Left hindlimb (tissue), 1 donor: ENCODE measurements around the gene CFAP77.
"Not testable (repeated sequence)": the region's sequence is repeated elsewhere in the genome, so short reads cannot be mapped to it uniquely, and the experiment has no call there.

Source experiments
- DNase-seq: peaks from one replicate; pipeline ENCODE4 v3.0.0-alpha.2; 2018

CFAP77 gene

DNA sequence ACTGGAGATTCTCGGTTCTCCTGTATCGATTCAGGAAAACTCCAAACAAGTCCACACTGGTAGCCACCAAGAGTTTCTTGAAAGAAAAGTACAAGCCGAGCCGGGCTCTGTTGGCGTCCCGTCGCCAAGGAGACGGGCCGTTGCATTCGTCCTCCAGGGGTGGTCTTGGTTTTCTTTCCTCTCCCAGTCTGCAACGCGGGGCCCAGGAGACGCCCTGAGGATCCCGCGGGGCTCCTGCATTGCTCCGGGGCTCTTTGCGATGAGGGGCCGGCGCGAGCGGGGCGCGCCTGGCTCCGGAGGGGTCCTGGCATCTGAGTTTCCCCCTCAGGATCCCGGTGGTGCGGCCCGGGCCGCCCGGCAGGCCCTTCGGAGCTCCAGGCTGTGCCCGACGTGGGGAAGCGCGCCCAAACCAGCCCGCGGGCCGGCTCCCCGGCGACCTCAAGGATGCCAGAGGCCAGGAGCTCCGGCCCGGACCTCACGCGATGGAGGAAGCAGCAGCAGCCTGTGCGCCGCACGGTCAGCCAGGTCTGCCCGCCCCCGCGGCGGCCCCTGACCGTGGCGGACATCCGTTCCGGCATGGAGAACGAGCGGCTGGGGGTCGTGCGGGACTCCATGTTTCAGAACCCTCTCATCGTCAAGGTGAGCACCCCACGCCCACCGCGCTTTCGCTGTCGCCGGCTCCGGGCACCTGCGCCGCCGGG lies at the start of gene CFAP77:
Gene CFAP77 (plus strand): TSS at position 384 of the 701 bp plus-strand sequence. CDS start 61 bp downstream, at position 445.
- peak; percentile 47 for DNase-seq

GRCh38 chr9:132364068-132364467 lies 45.9 kb upstream of the CFAP77 start:
- no peak for DNase-seq

DNA sequence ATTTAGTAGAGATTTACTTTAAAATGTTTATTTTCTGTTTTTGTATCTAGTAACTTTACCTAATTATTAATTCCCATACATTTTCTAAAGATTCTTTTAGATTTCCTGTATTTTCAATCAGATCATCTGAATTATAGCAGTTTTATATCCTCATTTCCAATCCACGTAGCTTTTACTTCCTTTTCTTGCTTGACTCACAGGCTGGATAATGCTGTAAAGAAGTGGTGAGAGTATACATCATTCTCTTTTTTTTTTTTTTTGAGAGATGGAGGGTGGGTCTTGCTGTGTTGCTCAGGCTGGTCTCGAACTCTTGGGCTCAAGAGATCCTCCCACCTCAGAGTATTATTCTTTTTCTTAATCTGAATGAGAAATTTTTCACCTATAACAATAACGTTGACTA lies 44.0 kb upstream of the CFAP77 start:
- DNase-seq, result no peak

DNA sequence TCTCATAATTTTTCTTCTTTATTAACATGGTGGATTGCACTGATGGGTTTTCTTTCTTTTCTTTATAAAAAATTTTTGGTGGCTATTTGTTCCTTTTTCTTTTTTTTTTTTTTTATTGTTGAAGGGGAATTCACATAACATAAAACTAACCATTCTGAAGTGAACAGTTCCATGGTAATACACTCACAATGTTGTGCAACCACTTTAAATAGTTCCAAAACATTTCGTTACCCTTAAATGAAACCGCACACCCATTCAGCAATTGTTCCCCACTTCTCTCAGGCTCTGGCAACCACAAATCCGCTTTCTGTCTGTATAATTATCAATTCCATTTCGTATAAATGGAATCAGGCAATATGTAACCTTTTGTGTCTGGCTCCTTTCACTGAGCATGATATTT lies 43.5 kb upstream of the CFAP77 start:
- no peak for DNase-seq

DNA sequence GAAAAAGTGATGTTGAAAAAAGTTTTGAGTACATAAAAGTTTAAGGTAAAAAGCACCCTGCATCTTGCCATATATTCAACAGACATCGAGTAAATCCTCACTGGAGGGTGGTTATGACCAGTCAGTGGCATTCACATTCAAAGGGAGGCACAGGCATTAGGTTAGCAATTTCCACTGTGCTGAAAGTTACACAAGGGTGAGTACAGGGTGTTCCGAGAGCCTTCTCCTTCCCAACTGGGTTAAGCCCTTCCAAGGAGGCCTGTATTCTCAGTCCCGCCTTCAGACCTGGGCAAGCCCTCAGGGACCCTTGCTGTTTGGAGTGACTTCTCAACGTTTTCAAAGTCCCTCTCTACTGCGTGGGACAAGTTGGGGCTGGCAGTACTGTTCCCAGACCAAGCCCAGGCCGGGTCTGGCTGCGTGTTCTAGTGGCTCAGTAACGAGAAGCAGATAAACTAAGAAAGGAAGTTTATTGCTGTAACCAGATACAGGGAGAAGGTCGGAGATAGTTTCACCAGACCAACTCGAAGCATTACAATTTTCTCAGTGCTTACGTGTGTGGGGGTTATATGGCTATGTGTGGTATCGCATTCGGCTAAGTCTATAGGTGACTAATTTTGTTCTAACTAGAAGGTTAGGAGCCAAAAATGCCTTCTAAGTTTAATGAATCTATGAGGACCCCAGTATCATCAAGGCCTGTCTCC lies 42.2 kb upstream of the CFAP77 start:
- no peak for DNase-seq

DNA sequence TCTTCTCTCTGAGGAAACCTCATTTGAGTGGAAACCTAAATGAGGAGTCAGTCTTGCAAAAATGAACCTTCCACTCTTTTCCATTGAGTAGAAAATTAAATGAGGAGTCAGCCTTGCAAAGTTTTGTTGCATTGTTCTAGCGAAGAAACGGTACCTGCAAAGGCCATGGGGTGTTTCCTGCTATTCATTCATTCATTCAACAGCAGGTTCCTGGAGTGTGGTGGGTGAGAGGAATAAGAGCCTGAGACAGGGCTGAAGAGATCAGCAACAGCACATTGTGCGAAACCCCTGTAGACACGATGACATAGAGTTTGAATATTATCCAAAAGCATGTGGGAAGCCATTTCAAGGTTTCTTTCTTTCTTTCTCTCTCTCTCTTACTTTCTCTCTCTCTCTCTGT lies 40.6 kb upstream of the CFAP77 start:
- no peak for DNase-seq

DNA sequence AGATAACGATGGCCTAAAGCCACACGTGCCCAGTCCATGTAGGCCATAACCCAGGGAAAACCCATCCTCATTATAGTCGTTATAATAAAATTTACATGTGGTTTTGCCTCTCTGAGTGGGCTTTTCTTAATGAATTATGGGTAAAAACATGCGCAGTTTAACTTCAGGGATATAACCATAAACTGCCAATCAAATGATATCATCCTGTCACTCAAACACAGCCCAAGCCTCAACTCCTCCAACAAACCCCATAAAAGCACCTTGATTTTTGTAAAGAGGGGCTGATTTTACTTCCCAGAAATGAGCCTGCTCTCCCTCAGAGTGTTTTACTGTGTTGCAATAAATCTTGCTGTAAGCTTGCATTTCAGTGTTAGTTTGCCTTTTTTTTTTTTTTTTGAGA lies 39.4 kb upstream of the CFAP77 start:
- DNase-seq, result no peak

DNA sequence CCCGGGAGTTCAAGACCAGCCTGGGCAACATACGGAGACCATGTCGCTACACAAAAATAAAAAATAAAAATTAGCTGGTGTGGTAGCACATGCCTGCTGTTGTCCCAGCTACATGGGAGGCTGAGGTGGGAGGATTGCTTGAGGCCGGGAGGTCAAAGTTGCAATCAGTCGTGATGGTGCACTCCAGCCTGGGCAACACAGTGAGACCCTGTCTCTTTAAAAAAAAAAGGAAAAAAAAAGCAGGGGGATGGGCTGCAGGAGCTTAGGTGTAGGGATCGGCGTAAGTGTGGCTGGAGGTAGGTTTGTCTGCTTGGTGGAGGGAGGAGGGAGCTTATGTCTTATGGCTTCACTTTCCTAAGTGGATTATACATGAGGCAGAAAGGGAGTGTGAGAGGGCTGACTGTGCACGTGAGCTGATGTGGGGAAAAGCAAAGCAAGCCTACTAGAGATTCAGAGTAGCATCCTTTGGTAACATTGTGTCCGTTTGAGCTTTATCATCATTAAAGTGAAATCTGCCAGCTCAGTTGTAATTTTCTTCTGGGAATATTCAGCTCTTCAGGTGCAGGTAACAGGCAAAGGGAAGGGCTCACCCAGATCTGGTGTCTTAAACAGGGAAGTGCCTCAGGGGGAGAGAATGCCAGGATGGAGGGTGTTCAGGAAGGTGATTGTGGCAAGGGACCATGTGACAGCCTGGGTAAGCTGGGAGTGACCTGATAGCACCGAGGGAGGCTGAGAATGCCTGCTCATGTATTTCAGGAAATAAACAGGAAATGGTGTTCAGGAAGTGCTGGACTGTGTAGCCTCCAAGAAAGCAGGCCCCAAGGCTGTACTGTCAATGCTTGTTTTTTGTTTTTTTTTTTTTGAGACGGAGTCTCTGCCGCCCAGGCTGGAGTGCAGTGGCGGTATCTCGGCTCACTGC lies 37.6 kb upstream of the CFAP77 start:
- DNase-seq, result peak; percentile 56

- not testable (repeated sequence) for DNase-seq
These were observed 32.2 kb upstream of the CFAP77 start for GRCh38 chr9:132377769-132378168.

GRCh38 chr9:132378416-132378815 lies 31.6 kb upstream of the CFAP77 start:
- DNase-seq, result not testable (repeated sequence)

GRCh38 chr9:132381966-132382541 lies 28.0 kb upstream of the CFAP77 start:
- no peak for DNase-seq

DNA sequence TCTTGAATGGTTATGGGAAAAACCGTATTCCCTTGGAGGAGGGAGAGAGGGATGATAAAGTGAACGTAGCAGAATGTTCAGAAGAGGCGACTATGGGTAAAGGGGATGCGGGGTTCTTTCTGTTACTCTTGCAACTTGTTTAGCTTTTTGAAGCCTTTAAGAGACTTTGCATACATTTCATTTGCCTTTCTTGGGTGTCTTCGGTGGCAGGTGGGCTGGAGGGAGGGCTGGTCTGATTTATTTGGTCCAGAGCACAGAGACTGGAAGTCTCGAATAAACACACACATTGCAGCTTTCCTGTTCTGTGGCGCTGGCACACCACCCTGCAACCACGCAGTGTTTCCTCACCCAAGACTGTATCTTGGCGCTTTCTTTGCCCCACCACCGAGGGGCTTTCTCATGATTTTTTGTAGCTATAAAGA lies 26.5 kb upstream of the CFAP77 start:
- DNase-seq, result no peak

- no peak for DNase-seq
These were observed 25.6 kb upstream of the CFAP77 start for GRCh38 chr9:132384376-132384775.

- no peak for DNase-seq
These were observed 22.9 kb upstream of the CFAP77 start for GRCh38 chr9:132387133-132387532.

DNA sequence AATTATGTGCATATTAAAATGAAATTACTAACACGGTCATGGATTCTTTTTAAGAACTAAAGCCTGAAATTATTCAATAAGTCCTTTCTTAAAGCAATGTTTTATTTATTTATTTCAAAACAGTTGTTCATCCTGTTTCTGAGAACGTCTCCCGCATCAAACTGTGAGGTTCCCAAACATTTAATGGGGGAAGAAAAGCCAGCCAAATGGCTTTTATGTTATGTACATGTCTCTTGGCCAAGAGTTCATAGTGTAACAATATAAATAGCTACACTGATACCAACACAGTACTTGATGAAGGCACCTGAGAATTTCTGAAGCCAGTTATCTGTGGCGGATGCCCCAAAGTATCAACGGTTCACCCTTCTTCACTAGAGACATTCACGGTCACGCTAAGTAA lies 19.0 kb upstream of the CFAP77 start:
- DNase-seq, result no peak

DNA sequence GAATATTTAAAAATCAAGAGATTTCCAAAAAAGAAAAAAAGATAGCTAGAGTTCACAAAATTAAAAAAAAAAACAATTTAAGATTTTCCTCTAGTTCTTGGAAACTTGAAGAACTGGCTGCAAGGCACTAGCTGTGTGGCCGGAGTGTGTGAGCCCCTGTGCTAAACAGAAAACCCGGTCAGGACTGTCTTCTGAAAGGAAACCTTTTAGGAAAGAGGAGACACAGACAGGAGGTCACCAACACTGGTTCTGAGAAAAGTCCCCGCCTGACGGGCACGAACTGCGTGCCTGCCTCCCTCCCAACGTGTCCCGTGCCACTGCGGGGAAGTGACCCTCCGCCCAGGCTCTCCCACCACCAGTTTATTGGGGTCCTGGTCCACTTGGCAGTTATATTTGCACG lies 18.6 kb upstream of the CFAP77 start:
- DNase-seq, result no peak

- DNase-seq, result no peak
These were observed 14.5 kb upstream of the CFAP77 start for GRCh38 chr9:132395560-132395959.

- DNase-seq, result no peak
These were observed 8.2 kb upstream of the CFAP77 start for GRCh38 chr9:132401824-132402223.

- DNase-seq, result no peak
These were observed 5.7 kb upstream of the CFAP77 start for GRCh38 chr9:132404228-132404881.

DNA sequence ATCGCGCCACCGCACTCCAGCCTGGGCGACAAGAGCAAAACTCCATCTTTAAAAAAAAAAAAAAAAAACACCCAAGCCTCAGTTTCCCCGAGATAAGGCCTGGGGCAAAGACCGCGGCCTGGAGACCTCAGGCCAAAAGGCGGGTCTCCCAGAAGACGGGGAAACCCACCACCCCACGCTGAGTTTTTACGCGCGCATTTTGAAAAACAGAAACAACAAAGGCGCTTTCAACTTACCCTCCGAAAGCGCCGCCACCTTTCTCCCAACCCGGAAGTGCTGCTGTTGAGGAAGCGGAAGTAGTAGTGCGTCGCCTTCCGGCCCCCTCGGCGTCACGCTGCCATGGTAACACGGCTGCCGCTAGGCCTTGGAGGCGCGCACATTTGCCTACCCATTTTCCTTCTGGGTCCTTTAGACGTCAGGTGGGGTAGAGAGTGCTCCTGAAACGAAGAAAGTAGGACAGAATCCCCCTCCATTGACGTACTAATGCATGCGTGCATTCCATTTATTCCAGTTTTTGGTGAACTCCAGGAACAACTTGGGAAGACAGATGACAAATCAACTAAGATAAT lies 3.4 kb upstream of the CFAP77 start, which contains the start of gene TTF1:
Gene TTF1 (minus strand): TSS at position 287 of the 569 bp plus-strand sequence. CDS start 4,019 bp downstream, outside the sequence.
- DNase-seq, result peak; percentile 91

DNA sequence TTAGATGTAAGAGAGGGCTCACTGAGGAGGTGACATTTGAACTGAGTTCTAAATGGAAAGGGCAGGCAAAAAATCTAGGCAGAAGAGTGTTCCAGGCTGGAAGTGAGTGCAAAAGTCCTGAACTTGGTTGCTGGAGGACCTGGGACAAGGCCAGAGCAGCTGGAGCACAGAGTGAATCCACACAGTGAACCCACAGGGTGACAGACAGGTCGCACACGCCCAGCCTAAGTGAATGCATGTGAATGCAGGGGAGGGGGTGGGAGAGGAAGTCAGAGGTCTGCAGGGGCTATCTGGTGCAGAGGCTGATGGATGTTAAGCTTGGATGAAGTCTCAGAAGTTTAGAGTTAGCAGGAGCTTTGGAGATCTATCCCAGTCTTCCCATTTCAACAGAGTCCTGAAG lies 2.8 kb upstream of the CFAP77 start:
- DNase-seq, result no peak

- DNase-seq, result no peak
These were observed 1.5 kb upstream of the CFAP77 start for GRCh38 chr9:132408521-132408920.
